GM04503 (cell line): ENCODE results near the gene PRR23B.
"Not testable (repeated sequence)": the region's sequence is repeated elsewhere in the genome, so short reads cannot be mapped to it uniquely, and the experiment has no call there.

Source experiments
- DNase-seq: peaks from one replicate; pipeline ENCODE4 v3.0.0-alpha.2; 2012; ENCODE audit warnings: low read depth

PRR23B gene

GRCh38 chr3:139020868-139021234, at the start of gene PRR23B:
TSS of gene PRR23B (minus strand) at chr3:139020926. CDS start at chr3:139020661, 265 bp downstream.
- no peak for DNase-seq

- no peak for DNase-seq
Observed at GRCh38 chr3:139062918-139063317, 42.2 kb upstream of the PRR23B start.

- DNase-seq: no peak
Observed at GRCh38 chr3:139052802-139053600, 32.3 kb upstream of the PRR23B start.

DNA sequence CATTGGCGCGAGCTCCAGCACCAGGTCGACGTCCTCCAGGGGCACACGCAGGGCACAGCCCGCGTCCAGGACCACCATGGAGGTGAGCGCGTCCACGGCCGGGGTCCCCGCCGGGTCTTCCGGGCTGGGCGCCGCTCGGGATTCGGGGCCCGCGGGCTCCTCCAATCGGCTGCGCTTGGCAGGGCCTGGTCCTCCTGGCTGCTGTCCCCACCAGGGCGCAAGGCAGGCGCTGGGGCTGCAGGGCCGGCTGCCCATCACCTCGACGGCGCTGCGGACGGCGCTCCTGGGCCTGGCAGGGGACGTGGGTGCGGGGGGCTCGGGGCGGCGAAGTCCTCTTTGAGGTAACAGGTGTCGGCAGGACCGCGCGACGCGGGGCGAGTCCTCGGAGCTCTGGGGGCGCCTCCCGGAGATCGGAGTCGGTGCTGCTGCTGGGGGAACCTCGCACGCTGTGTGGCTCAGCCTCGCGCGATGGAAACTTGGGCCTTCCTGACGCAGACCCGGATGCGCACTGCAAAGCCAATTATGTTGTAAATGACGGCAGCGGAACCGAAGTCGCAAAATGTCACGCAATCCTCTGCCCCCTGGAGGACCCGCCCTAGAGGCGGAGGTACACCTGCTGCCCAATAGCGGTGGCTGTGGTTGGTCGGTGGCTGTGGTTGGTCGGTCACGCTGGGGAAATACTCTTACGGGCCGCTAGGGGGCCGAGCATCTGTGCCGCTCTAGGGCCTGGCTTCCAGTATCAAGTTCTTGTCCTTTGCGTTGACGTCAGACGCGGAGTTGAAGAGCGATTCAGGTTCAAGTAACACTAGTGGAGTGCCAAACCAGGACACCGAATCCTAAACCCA, 23.9 kb upstream of the PRR23B start, which contains the start of gene PRR23C:
Gene PRR23C, minus strand, starts transcription at position 527 of the 845 bp plus-strand sequence. Its CDS starts 272 bp downstream, at position 255.
- DNase-seq: no peak

DNA sequence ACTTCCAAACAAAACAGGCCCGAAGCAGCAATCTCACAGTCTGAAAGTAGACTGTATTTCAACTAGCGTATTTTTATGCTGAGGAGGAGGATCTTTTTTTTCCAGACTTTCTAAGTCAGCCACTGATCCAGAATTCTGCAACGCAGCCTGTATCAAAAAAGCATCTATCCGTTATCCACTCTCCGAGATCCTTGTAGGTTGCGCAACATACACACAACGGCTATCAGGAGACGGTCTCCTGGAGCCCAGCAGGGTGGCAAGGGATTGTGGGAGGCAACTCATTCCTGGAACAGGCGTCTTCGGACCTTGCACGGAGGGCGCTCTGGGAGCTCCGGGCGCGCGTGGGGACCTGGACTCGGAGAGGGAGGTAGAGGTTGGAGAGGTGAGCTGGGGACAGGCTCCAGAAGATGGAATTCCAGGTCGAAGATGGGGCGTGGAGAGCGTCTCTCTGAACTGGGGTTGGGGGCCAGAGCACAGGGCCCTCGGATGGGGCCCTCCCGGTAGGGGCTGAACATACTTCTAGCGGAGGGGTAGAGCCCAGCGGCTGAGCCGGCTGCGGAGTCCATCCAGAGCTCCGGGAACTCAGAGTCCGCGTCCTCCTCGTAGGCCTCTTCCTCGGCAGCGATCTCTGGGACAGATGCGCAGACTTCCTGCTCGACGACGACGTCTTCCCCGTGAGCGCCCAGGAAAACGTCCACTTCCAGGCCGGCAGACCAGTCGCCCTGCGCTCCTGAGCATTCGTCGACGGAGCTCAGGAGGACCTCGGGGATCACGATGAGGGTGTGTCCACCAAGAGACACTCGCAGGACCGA, 23.0 kb upstream of the PRR23B start:
- no peak for DNase-seq

- no peak for DNase-seq
Observed at GRCh38 chr3:139037478-139037877, 16.8 kb upstream of the PRR23B start.

DNA sequence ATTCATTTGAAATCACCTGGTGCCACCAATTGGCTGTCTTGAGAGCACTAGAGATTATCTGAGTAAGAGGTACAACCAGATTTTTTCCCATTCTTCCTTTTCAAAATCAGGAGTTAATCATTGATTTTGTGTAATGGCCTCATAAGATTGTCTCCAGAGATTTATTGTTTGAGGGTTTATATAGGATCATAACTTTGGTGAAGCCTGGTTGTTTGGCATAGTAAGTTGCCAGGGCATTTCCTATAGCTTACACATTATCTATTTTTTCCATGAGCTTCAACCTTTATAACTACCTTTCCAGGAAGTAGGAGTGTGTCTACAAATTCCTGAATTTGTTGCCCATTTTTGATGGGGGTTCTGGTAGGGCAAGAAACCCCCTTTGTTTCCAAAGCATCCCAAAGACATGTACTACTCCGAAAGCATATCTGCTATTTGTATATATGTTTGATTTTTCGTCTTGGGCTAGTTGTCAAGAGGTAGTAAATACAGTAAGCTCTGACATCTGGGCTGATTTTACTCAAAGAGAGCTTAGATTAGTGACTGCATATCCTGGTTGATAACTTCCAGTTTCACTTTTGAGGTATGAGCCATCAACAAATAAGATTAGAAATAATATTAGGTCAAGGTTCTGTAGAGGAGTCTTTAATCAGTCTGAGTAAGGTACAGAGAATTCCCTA, 11.7 kb upstream of the PRR23B start:
- DNase-seq: no peak

DNA sequence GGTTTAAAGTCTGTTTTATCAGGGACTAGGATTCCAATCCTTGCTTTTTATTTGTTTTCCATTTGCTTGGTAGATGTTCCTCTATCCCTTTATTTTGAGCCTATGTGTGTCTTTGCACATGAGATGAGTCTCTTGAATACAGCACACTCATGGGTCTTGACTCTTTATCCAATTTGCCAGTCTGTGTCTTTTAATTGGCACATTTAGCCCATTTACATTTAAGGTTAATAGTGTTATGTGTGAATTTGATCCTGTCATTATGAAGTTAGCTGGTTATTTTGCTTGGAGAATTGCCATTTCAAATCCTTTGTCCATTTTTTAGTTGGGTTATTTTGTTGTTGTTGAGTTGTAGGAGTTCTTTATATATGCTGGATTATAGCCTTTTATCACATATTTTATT, 9.8 kb upstream of the PRR23B start:
- DNase-seq: not testable (repeated sequence)

- no peak for DNase-seq
Observed at GRCh38 chr3:139024968-139025367, 4.2 kb upstream of the PRR23B start.

GRCh38 chr3:139020036-139020867, 474 bp downstream of the PRR23B start:
- DNase-seq: no peak

- DNase-seq: no peak
Observed at GRCh38 chr3:139016430-139017048, 4.2 kb downstream of the PRR23B start.

GRCh38 chr3:139006051-139006716, 14.5 kb downstream of the PRR23B start, which contains the start of gene PRR23A:
TSS of gene PRR23A (minus strand) at chr3:139006268. CDS start at chr3:139006268, 0 bp downstream.
- DNase-seq: no peak

- no peak for DNase-seq
Observed at GRCh38 chr3:139005356-139005993, 15.3 kb downstream of the PRR23B start.

DNA sequence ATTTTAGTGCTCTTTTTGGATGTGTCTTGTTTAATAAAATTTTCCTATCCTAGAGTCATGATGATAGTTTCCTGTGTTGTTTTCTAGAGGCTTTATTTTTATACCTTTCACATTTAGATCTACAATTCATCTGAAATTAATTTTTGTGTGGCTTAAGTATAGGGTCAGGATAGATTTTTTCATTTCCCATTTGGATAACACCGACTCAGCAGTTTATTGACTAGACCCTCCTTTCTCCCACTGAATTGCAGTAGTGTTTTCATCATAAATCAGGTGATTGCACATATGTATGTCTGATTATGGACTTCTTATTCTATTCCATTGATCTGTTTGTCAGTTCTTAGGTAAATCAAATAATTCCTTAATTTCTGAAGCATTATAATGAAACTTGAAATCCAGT, 25.0 kb downstream of the PRR23B start:
- DNase-seq: no peak

DNA sequence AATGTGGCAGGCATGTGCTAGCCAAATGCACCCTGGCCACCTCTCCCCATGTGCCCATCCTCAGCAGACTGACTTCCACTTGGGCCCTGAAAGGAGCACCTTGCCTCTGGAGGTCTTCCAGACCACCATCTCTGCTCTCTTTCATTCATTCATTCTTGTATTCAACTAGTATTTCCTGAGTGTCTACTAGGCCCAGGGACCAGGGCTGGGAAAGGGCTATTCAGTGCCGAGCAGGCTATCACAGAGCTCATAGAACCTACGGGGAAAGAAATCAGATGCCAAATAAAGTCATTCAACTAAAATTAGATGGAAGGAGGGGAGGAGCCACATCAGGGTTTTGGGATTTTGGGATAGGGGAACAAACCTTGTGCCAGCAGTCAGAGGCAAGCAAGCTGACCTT, 33.5 kb downstream of the PRR23B start:
- no peak for DNase-seq

GRCh38 chr3:138985932-138986331, 34.8 kb downstream of the PRR23B start:
- no peak for DNase-seq

DNA sequence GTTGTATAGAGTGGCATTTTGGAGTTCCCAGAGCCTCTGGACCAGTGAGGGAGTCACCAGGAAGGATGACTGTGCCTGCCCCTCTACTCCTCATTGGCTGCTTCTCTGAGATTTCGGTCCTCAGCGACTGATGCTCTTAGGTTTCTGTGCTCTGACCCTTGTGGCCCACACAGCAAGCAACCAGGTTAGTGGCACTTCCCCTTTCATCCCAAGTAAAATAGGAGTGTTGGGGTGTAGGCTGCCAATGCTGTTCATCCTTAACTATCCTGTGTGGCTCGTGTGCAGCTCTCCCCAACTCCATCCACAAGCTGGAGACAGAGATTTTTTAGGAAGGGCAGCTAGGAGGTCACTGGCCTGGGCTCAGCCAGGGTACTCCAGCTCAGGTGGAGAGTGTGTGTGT, 35.9 kb downstream of the PRR23B start:
- no peak for DNase-seq

DNA sequence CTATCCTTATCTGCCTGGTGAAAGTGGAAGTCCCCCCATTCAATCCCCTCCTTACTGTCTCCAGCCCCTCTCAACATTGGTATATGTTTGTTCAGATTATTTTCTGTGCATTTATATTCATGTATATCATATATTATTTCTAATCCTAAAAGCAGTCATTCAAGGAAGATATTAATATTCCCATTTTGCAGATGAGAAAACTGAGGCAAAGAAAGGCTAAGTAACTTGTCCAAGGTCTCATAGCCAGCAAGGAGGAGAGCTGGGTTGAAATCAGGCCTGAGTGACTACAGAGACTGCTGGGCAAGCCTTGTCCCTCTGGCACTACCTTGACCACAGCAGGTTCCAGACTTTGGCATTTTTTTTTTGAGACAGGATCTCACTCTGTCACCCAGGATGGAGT, 44.7 kb downstream of the PRR23B start:
- DNase-seq: no peak

- DNase-seq: no peak
Observed at GRCh38 chr3:138975351-138975750, 45.4 kb downstream of the PRR23B start.
